NB4 (cell line): ENCODE measurements around the gene SIRPB2.
A peak's percentile ranks its signal among the peaks of the same experiment; 100 is the strongest.

Experiments used
- DNase-seq: peaks from one replicate; pipeline ENCODE4 v3.0.0; 2010; ENCODE audit warnings: low read depth
- H3K4me3 ChIP-seq: one replicate; pipeline ENCODE4 v1.5.1; 2011; ENCODE audit warnings: mild to moderate bottlenecking, low read depth, low read length, moderate library complexity
- CTCF ChIP-seq: IDR thresholded peaks from one replicate; pipeline ENCODE4 v1.5.1; 2012; ENCODE audit warnings: low read depth, low read length
- MAX ChIP-seq: IDR thresholded peaks from 2 replicates; pipeline ENCODE4 v1.6.1; 2011; ENCODE audit warnings: low read depth, low read length
- MYC ChIP-seq: IDR thresholded peaks from 2 replicates; pipeline ENCODE4 v1.6.1; 2011; ENCODE audit warnings: low read depth, low read length
- POLR2A ChIP-seq: IDR thresholded peaks from 2 replicates; pipeline ENCODE4 v1.6.1; 2011; ENCODE audit warnings: mild to moderate bottlenecking; ENCODE audit not compliant: insufficient read length; ENCODE audit errors: extremely low read depth

The SIRPB2 gene

GRCh38 chr20:1484438-1485116, 6.6 kb downstream of the SIRPB2 start:
- TF ChIP-seq POLR2A (no peak), MAX (no peak), MYC (no peak), CTCF (no peak)
- H3K4me3 ChIP-seq, result no peak overlapping the region
- DNase-seq, result no peak

- TF ChIP-seq POLR2A (no peak), CTCF (no peak), MAX (no peak), MYC (no peak)
- H3K4me3 ChIP-seq, result no peak overlapping the region
- no peak for DNase-seq
Observed at GRCh38 chr20:1479831-1480595, 11.2 kb downstream of the SIRPB2 start.

- no peak for DNase-seq
- H3K4me3 ChIP-seq, result no peak overlapping the region
- TF ChIP-seq CTCF, result no peak
- no peak for TF ChIP-seq POLR2A
- no peak for TF ChIP-seq MAX
- no peak for TF ChIP-seq MYC
Observed at GRCh38 chr20:1478566-1478965, 12.7 kb downstream of the SIRPB2 start.

- H3K4me3 ChIP-seq, result no peak overlapping the region
- no peak for TF ChIP-seq MAX
- no peak for TF ChIP-seq CTCF
- no peak for TF ChIP-seq MYC
- TF ChIP-seq POLR2A, result no peak
- no peak for DNase-seq
Observed at GRCh38 chr20:1477896-1478490, 13.2 kb downstream of the SIRPB2 start.

GRCh38 chr20:1474817-1475603, 16.2 kb downstream of the SIRPB2 start:
- peak; percentile 54 for DNase-seq
- TF ChIP-seq CTCF (peak; percentile 55), MYC (no peak), MAX (no peak), POLR2A (no peak)

More at GRCh38 chr20:1474817-1475603, 16.2 kb downstream of the SIRPB2 start:
- no peak overlapping the region for H3K4me3 ChIP-seq
